ENCODE data around the gene KCNJ12. TPM values are rescaled to one million over a fixed set of nuclear protein-coding genes. Genes with fewer than 3 reads are reported as not detected.
"Not testable (repeated sequence)": the region's sequence is repeated elsewhere in the genome, so short reads cannot be mapped to it uniquely, and the experiment has no call there.

KCNJ12 gene
- total RNA-seq, 1 experiment from 2014 or later = 5.8 TPM

GRCh38 chr17:21404956-21405731 is 29.0 kb downstream of the KCNJ12 start:
- DNase-seq (ENCODE audit: low read depth, low spot score); H4K20me1 ChIP-seq (ENCODE audit: insufficient read depth); H3K9ac ChIP-seq (ENCODE audit: low read length); H2AFZ ChIP-seq (ENCODE audit: low read depth, low read length, poor library complexity, severe bottlenecking); H3K4me2 ChIP-seq (ENCODE audit: low read length); POLR2A ChIA-PET; BruUV-seq (replicated peaks); H3K36me3 ChIP-seq (ENCODE audit: control insufficient read depth in 1 of 2, insufficient read depth in 2 of 2, low read length in 2 of 2); CTCF ChIA-PET; H3K27me3 ChIP-seq (ENCODE audit: insufficient read depth, low read length); H3K79me2 ChIP-seq (ENCODE audit: insufficient read depth, low read length); RAD21 ChIA-PET (ENCODE audit: low non-redundant PET in 1 of 2, low total read pairs in 2 of 2, uncharacterized antibody in 2 of 2, unreplicated experiment in 2 of 2); H3K9me2 ChIP-seq (ENCODE audit: insufficient read depth); H3K27ac ChIP-seq (ENCODE audit: low read depth, low read length); H3K4me3 ChIP-seq (replicated peaks in 1 of 2; ENCODE audit: low read depth in 1 of 2, low read length in 2 of 2); H3K9me3 ChIP-seq (ENCODE audit: control insufficient read depth in 1 of 2, insufficient read depth in 1 of 2, low read depth in 1 of 2, low read length in 2 of 2); ATAC-seq; intact Hi-C loops (cut with micrococcal nuclease): not testable (repeated sequence)
- H3K4me1 ChIP-seq (ENCODE audit: control insufficient read depth in 1 of 2, insufficient read depth in 2 of 2, low read length in 2 of 2) = peaks cover 21 to 26% of the 10 kb centered on the region in 2 experiments

GRCh38 chr17:21405904-21406400 is 29.8 kb downstream of the KCNJ12 start:
- H3K36me3 ChIP-seq (ENCODE audit: control insufficient read depth in 1 of 2, insufficient read depth in 2 of 2, low read length in 2 of 2); H4K20me1 ChIP-seq (ENCODE audit: insufficient read depth); ATAC-seq; H3K4me2 ChIP-seq (ENCODE audit: low read length); H3K79me2 ChIP-seq (ENCODE audit: insufficient read depth, low read length); POLR2A ChIA-PET; intact Hi-C loops (cut with micrococcal nuclease); H3K9ac ChIP-seq (ENCODE audit: low read length); RAD21 ChIA-PET (ENCODE audit: low non-redundant PET in 1 of 2, low total read pairs in 2 of 2, uncharacterized antibody in 2 of 2, unreplicated experiment in 2 of 2); H3K4me3 ChIP-seq (replicated peaks in 1 of 2; ENCODE audit: low read depth in 1 of 2, low read length in 2 of 2); H3K9me3 ChIP-seq (ENCODE audit: control insufficient read depth in 1 of 2, insufficient read depth in 1 of 2, low read depth in 1 of 2, low read length in 2 of 2); H3K27me3 ChIP-seq (ENCODE audit: insufficient read depth, low read length); CTCF ChIA-PET; BruUV-seq (replicated peaks); H3K27ac ChIP-seq (ENCODE audit: low read depth, low read length); H2AFZ ChIP-seq (ENCODE audit: low read depth, low read length, poor library complexity, severe bottlenecking); H3K9me2 ChIP-seq (ENCODE audit: insufficient read depth); DNase-seq (ENCODE audit: low read depth, low spot score): not testable (repeated sequence)
- H3K4me1 ChIP-seq (ENCODE audit: control insufficient read depth in 1 of 2, insufficient read depth in 2 of 2, low read length in 2 of 2) = peaks cover 16 to 20% of the 10 kb centered on the region in 2 experiments

- H3K27me3 ChIP-seq (ENCODE audit: insufficient read depth, low read length); H3K4me3 ChIP-seq (replicated peaks in 1 of 2; ENCODE audit: low read depth in 1 of 2, low read length in 2 of 2); RAD21 ChIA-PET (ENCODE audit: low non-redundant PET in 1 of 2, low total read pairs in 2 of 2, uncharacterized antibody in 2 of 2, unreplicated experiment in 2 of 2); ATAC-seq; H3K36me3 ChIP-seq (ENCODE audit: control insufficient read depth in 1 of 2, insufficient read depth in 2 of 2, low read length in 2 of 2); DNase-seq (ENCODE audit: low read depth, low spot score); intact Hi-C loops (cut with micrococcal nuclease); H3K9me3 ChIP-seq (ENCODE audit: control insufficient read depth in 1 of 2, insufficient read depth in 1 of 2, low read depth in 1 of 2, low read length in 2 of 2); H4K20me1 ChIP-seq (ENCODE audit: insufficient read depth); H3K4me2 ChIP-seq (ENCODE audit: low read length); H3K9ac ChIP-seq (ENCODE audit: low read length); CTCF ChIA-PET; H3K27ac ChIP-seq (ENCODE audit: low read depth, low read length); POLR2A ChIA-PET; BruUV-seq (replicated peaks); H3K79me2 ChIP-seq (ENCODE audit: insufficient read depth, low read length); H3K9me2 ChIP-seq (ENCODE audit: insufficient read depth); H2AFZ ChIP-seq (ENCODE audit: low read depth, low read length, poor library complexity, severe bottlenecking): not testable (repeated sequence)
- peaks cover 8 to 11% of the 10 kb centered on the region in 2 experiments; a peak in 3 of 4 replicates for H3K4me1 ChIP-seq (ENCODE audit: control insufficient read depth in 1 of 2, insufficient read depth in 2 of 2, low read length in 2 of 2)
Measured at GRCh38 chr17:21406616-21407404, 30.7 kb downstream of the KCNJ12 start.

GRCh38 chr17:21407752-21408151 is 31.6 kb downstream of the KCNJ12 start:
- H3K27me3 ChIP-seq (ENCODE audit: insufficient read depth, low read length); H3K9ac ChIP-seq (ENCODE audit: low read length); POLR2A ChIA-PET; H3K79me2 ChIP-seq (ENCODE audit: insufficient read depth, low read length); H3K27ac ChIP-seq (ENCODE audit: low read depth, low read length); H3K9me2 ChIP-seq (ENCODE audit: insufficient read depth); BruUV-seq (replicated peaks); intact Hi-C loops (cut with micrococcal nuclease); H4K20me1 ChIP-seq (ENCODE audit: insufficient read depth); ATAC-seq; H3K36me3 ChIP-seq (ENCODE audit: control insufficient read depth in 1 of 2, insufficient read depth in 2 of 2, low read length in 2 of 2); RAD21 ChIA-PET (ENCODE audit: low non-redundant PET in 1 of 2, low total read pairs in 2 of 2, uncharacterized antibody in 2 of 2, unreplicated experiment in 2 of 2); H3K4me3 ChIP-seq (replicated peaks in 1 of 2; ENCODE audit: low read depth in 1 of 2, low read length in 2 of 2); H2AFZ ChIP-seq (ENCODE audit: low read depth, low read length, poor library complexity, severe bottlenecking); H3K4me1 ChIP-seq (ENCODE audit: control insufficient read depth in 1 of 2, insufficient read depth in 2 of 2, low read length in 2 of 2); H3K9me3 ChIP-seq (ENCODE audit: control insufficient read depth in 1 of 2, insufficient read depth in 1 of 2, low read depth in 1 of 2, low read length in 2 of 2); CTCF ChIA-PET; H3K4me2 ChIP-seq (ENCODE audit: low read length); DNase-seq (ENCODE audit: low read depth, low spot score): not testable (repeated sequence)

Measured in HCT116 (cell line).